ELR (cell line): ENCODE results near the gene LGALS13.
A peak's percentile ranks its signal among the peaks of the same experiment; 100 is the strongest.

Source experiments
- DNase-seq: peaks from one replicate; pipeline ENCODE4 v3.0.0-alpha.2; 2015; ENCODE audit warnings: low read depth

LGALS13 gene

DNA sequence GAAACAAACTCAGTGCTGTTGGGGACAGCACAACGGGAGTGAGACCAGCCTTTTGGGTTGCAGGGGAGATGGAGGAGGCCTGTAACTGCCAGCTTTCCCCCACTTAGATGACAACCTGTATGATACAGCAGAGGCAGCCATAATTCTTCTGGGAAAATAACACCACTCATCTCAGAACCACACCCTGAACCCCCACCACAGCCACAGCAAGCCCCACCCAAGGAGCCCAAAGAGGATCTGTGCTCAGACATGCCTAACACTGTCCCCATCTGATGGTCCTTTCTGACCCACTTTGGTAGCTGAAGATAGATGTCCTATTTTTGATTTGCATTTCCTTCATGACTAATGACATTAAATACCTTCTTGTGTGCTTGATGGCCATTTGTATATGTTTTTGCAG is 15.4 kb downstream of the LGALS13 start:
- DNase-seq, result no peak

- no peak for DNase-seq
These were observed 21.6 kb downstream of the LGALS13 start for GRCh38 chr19:39623946-39624345.

- DNase-seq, result peak; percentile 25
These were observed 25.3 kb downstream of the LGALS13 start for GRCh38 chr19:39627631-39628030.

- no peak for DNase-seq
These were observed 28.9 kb downstream of the LGALS13 start for GRCh38 chr19:39631178-39631577.

DNA sequence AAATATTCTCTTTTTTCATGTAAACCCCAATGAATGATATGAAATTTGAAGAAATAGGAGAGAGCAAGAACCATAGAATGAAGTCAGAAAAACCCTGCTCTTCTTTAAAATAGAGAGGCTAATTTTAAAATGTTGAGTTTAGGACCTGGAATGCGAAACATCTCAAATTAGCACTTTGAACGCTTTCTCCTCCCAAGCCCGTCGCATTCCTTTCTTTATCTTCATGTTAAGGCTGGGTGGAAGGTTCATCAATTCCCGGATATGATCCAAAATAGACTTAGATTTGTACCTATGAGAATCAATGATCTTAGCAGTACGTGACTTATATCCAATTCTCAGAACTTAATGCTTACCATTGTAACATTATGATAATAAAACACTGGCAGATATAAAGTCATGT is 29.3 kb downstream of the LGALS13 start:
- DNase-seq, result no peak

GRCh38 chr19:39637891-39638290 is 35.6 kb downstream of the LGALS13 start:
- no peak for DNase-seq

DNA sequence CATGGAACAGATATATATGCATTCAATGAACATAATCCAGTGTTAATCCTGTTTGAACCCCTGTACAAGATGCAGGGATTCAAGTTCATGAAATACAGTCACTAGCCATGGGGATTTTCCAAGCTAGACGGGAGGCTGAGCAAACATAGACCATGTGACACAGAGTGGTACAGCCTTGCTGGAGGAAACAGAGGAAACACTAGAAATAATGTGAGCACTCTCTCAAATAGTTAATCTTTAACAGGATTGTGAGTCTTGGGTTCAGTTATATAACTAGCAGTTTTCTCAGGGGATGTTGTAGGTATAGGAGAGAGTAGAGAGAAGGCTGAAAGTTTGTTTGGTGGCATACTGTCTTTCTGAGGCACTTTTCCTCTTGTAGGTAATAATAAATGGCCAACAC is 39.4 kb downstream of the LGALS13 start:
- no peak for DNase-seq

DNA sequence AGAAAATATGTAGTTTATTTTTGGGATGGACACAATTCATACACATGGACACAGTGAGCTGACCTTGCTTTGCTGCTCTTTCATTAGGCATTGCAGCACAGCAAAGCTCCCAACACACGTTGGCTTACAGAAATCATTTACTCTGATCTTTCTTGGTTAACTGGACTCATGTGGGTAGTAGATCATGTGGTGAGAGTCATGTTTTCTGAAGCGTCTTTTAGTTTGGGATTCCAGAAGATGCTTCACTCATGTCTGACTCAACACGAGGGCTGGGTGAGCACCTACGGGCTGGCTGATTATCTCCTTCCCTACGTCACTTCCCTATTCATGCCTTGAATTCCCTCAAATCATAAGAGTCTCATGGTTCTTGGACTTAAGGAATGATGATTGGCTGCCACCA is 41.3 kb downstream of the LGALS13 start:
- DNase-seq, result no peak

DNA sequence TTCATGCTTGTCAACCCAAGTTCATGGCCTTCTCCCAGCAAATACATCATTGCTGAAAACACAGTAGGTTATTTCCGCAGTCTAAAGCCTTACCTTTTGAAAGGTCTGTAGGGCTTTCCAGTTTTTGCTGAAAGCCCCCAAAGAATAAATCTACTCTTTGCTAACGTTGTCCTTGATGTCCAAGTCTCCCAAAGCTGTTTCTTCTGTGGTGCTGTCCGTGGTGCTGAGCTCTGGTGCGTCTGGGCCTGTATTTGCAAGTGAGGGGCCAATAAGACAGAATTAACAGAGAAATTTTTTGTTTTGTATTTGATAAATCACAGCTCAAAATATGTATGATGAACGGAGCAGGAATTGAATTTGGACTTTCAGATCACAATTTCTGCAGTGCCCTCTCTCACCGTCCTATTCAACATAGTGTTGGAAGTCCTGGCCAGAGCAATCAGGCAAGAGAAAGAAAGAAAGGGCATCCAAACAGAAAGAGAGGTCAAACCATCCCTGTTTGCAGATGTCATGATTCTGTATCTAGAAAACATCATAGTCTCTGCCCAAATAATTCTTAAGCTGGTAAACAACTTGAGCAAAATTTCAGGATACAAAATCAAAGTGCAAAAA is 43.6 kb downstream of the LGALS13 start:
- DNase-seq, result peak; percentile 15

- DNase-seq, result no peak
These were observed 45.6 kb downstream of the LGALS13 start for GRCh38 chr19:39647918-39648317.

GRCh38 chr19:39655613-39656012 is 53.3 kb downstream of the LGALS13 start, which contains the start of gene LGALS16:
Gene LGALS16, plus strand, starts transcription at chr19:39655913. Its CDS starts 49 bp downstream, at chr19:39655962.
- no peak for DNase-seq
